ENCODE results near the gene ADAMTS12.
"Not testable (repeated sequence)": the region's sequence is repeated elsewhere in the genome, so short reads cannot be mapped to it uniquely, and the experiment has no call there.

Gene ADAMTS12

GRCh38 chr5:33905381-33905780, 13.6 kb upstream of the ADAMTS12 start:
- no peak for DNase-seq

- DNase-seq, result no peak
Observed at GRCh38 chr5:33903118-33903517, 11.3 kb upstream of the ADAMTS12 start.

- no peak for DNase-seq
Observed at GRCh38 chr5:33901156-33901555, 9.4 kb upstream of the ADAMTS12 start.

- DNase-seq, result no peak
Observed at GRCh38 chr5:33894566-33894965, 2.8 kb upstream of the ADAMTS12 start.

- no peak for DNase-seq
Observed at GRCh38 chr5:33892620-33893137, 889 bp upstream of the ADAMTS12 start.

- DNase-seq, result no peak
Observed at GRCh38 chr5:33891446-33891787, 373 bp downstream of the ADAMTS12 start.

GRCh38 chr5:33890131-33891032, 1.4 kb downstream of the ADAMTS12 start:
- DNase-seq, result no peak

- DNase-seq, result no peak
Observed at GRCh38 chr5:33888587-33888986, 3.2 kb downstream of the ADAMTS12 start.

- no peak for DNase-seq
Observed at GRCh38 chr5:33887268-33887667, 4.5 kb downstream of the ADAMTS12 start.

- no peak for DNase-seq
Observed at GRCh38 chr5:33886283-33886682, 5.5 kb downstream of the ADAMTS12 start.

GRCh38 chr5:33885679-33886078, 6.1 kb downstream of the ADAMTS12 start:
- DNase-seq, result no peak

- DNase-seq, result no peak
Observed at GRCh38 chr5:33883482-33883881, 8.3 kb downstream of the ADAMTS12 start.

- no peak for DNase-seq
Observed at GRCh38 chr5:33880319-33880718, 11.5 kb downstream of the ADAMTS12 start.

GRCh38 chr5:33877449-33877848, 14.3 kb downstream of the ADAMTS12 start:
- DNase-seq, result no peak

- no peak for DNase-seq
Observed at GRCh38 chr5:33867241-33867640, 24.5 kb downstream of the ADAMTS12 start.

GRCh38 chr5:33859177-33859576, 32.6 kb downstream of the ADAMTS12 start:
- DNase-seq, result not testable (repeated sequence)

GRCh38 chr5:33857037-33857436, 34.8 kb downstream of the ADAMTS12 start:
- no peak for DNase-seq

GRCh38 chr5:33855396-33855795, 36.4 kb downstream of the ADAMTS12 start:
- DNase-seq, result no peak

GRCh38 chr5:33854733-33855151, 37.0 kb downstream of the ADAMTS12 start:
- DNase-seq, result no peak

GRCh38 chr5:33852837-33853236, 39.0 kb downstream of the ADAMTS12 start:
- DNase-seq, result no peak

- no peak for DNase-seq
Observed at GRCh38 chr5:33852319-33852718, 39.5 kb downstream of the ADAMTS12 start.

- DNase-seq, result no peak
Observed at GRCh38 chr5:33850100-33850594, 41.6 kb downstream of the ADAMTS12 start.

GRCh38 chr5:33848554-33848953, 43.2 kb downstream of the ADAMTS12 start:
- DNase-seq, result no peak

- no peak for DNase-seq
Observed at GRCh38 chr5:33846851-33847250, 44.9 kb downstream of the ADAMTS12 start.

- no peak for DNase-seq
Observed at GRCh38 chr5:33843579-33843978, 48.2 kb downstream of the ADAMTS12 start.

Measured in NCI-H524 treated with DMSO at 0.1 percent for 48 hours (cell line).